Hematopoietic multipotent progenitor cell treated with erythropoietin and hydrocortisone succinate and interleukin-3 and kit ligand, for 4 days (in vitro differentiated cells): ENCODE results near the gene SERP1.
A peak's percentile ranks its signal among the peaks of the same experiment; 100 is the strongest.

ENCODE experiments used
- DNase-seq: peaks from one replicate; pipeline ENCODE4 v3.0.0-alpha.2; 2015

Gene SERP1

DNA sequence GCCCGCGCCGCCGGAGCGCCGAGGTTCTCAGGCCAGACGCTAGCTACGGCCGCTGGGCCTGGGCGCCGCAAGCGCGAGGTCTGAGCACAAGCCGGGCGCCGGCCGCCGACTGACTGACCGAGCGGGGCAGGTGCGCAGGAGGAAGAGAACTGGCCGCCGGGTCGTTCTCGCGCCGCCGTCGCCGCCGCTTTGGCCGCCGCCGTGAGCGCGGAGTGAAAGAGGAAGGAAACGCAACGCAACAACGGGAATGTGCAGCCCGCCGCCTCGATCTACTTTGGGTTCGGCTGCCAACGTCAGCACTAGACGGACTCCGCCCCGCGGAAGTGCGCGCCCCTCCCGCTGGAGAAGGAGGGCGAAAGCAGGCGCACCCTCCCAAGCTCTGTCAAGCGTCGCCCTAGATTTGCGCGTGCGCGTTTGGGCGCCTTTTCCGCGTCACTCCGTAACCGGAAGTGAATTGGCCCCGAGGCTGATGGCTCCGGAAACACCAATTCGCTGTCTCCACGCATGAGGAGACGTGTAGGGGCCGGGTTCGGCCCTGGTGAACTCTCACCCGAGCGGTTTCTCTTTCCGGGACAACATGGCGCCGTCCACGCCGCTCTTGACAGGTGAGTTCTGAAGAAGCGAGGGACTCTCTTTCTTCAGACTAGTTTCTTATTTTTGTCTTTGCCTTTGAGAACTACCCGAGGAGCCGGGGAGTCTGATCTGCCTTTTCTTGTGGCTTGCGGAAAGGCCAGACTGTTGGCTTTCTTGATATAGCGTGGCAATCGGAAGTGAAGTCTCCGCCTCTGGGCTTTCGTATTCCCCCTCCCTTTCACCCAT is at the start of gene SERP1, which contains the start of gene EIF2A:
Gene SERP1 (minus strand): TSS at position 271 of the 819 bp plus-strand sequence. CDS start 361 bp downstream, outside the sequence.
Gene EIF2A (plus strand): TSS at position 562 of the 819 bp plus-strand sequence. CDS start 16 bp downstream, at position 578.
- DNase-seq, result peak; percentile 99

DNA sequence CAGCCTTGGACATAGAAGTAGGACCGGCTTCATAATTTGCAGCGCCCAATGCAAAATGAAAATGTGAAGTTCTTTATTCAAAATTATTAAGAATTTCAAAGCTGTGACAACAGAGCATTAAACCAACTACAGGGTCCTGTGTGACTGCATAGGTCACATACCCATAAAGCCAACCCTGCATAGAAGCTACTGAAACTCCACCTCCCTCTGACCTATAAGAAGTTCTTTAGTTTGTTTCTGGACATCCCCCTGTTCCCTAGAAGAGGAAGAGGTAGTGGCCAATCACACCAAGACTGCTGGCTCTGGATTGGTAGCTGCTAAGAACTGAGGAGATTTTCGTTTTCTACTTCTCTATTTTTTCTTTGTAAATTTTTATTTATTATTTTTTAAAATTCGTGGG is 47.9 kb upstream of the SERP1 start:
- DNase-seq, result no peak

DNA sequence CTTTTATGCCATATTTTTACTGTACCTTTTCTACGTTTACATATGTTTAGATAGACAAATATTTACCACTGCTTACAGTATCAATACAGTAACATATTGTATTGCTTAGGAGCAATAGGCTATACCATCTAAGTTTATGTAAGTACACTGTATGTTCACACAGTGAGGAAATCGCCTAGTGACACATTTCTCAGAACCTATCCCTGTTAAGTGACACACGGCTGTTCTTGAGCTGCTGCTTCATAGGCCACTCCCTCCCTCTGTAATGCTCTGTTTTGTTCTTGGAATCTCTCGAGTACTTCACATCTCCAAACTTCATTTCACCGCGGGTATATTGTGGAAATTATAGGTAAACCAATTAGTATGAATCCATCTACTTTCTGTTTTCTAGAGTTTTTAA is 43.5 kb upstream of the SERP1 start:
- DNase-seq, result no peak

DNA sequence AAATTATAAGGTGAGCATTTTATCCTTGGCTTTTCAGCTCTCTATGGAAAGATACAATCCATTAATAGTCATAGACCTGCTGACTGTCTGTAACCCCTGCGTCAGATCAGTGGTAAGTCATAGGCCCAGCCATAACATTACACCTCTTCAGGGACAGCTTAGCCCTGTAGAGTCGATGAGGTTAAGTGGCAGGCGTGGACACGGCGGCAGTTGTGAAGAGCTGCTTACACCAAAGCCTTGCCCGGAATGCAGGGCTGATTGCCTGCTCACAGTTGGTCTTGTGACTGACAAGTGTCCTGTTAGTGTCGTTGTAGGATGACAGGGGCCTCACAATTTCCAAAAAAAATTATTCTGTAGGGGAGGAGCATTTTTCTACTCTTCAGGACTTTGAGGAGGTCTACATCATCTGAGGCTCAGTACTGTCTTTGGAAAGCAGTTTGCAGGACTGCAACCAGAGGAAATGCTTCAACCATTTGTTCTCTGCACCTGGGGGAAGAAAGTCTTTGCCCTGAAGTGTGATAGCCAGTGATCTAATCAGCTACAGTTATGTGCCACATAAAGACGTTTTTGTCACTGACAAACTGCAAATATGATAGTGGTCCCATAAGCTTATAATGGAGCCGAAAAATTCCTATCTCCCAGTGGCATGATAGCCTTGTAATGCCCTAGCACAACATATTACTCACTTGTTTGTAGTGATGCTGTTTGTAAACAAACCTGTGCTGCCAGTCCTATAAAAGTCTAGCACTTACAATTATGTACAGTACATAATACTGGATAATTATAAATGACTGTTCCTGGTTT is 41.9 kb upstream of the SERP1 start:
- no peak for DNase-seq

DNA sequence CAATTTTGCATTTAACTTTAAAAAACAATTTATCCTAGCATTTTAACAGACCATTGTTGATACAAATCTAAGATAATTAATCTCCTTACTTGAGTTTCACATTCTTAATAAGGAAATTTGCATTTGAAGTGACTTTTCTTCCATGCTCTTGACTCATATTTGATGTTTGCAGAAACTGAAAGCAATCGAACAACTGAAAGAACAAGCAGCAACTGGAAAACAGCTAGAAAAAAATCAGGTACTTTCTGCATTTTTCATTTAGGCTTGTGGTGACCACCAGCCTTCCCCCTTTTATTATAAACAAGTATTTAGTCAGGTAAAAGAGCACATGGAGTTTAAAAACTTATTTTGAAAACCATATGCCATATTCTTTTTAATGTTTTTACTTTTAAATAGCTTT is 36.7 kb upstream of the SERP1 start:
- DNase-seq, result no peak

DNA sequence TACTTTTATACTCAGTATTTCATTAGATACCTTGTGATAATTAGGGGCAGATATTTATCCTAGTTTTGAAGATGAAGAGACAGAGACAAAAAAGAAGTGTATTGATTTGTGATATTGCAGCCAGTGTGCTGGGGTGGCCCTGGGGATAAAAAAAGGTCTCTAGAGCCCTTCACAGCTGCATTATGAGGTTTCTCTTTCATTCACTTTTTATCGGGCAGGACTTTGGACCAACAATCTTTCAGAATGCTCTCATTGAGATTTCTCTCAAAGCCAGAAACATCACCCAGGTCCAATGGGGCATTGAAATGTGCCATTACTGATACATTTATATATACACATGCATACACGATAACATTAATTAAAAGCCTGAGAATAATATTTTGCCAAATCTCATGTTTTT is 36.3 kb upstream of the SERP1 start:
- DNase-seq, result no peak

DNA sequence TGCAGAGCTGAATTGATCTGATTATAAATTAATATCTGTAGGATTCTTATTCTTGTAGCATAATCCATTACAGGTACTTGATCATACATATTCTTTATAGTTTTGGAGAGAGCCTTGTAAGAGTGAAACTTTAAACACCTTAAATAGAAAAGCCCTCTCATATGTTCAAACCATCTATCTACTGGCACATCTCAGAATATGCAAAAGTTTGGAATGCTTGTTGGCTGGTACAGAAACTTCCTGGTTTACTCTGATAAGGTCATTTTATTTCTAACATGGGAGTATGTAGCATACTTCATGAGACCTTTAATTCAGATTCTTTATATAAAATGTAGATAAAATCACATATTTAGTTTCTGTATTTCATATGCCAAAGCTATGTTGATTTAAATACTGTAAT is 34.9 kb upstream of the SERP1 start:
- no peak for DNase-seq

DNA sequence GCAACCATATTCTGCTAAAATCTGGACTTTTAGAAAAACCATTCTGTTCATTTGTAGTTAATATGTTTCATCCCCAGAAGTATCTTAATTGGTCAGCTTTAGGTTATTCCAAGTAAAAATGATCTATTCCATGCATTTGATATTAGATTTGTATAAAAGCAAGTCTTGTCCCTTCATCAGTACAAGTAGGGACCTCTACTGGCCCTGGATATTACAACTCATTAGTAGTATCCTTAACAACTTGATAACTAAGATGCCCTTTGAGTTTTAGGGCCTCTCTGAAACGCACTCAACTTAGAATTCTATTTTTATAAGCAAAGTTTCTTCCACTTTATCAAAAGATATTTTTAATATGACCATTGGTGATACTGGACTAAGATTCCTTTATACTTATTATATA is 31.6 kb upstream of the SERP1 start:
- DNase-seq, result peak; percentile 52

DNA sequence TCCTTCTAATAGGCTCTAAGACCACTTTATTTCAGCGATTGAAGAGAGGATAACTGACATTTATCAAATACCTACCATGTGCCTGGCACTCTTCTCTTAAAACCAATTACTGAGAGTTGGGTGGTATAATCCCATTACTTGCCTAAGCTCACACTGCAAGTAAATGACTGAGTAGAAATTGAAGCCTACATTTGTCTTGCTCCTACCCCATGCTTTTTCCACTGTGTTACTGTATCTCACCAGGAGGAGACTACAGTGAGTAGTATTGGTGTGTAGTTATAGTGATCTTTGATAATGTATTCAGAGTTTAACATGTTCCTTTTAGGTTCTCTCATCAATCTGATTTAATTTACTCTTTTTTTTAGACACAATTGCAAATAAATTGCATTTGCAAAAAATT is 21.0 kb upstream of the SERP1 start:
- DNase-seq, result no peak

DNA sequence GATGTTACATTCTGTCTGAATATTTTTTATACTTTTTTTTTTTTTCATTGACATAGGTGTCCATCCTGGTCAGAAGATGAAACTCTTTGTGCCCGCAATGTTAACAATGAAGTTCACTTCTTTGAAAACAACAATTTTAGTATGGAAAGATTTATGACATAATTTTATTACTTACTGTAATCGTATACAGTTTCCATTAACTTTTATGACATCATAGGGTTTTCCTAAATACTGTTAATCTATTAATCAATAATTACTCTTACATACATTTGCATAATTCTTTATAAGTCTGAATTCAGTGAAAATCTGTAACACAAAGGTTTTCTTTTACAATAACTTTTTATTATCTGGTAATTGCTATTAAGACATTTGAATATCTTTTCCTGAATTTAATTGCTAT is 17.9 kb upstream of the SERP1 start:
- no peak for DNase-seq

DNA sequence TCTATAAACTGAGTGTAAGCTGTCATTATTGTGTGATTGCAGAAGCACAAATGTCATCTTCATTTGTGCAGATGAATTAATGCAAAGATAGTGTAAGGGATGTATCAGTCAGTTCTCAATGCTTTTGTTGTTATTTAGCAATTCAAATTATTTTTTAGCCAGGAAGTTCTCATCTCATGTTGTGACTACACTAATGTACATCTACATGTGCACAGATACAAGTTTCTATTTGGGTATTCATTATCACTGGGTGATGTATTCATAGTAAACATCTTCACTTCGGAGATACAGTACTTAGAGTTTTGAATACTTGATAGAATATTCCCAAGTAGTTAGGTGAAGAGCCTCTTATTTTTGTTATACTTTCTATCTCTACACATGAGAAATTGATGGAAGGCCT is 11.4 kb upstream of the SERP1 start:
- DNase-seq, result no peak

DNA sequence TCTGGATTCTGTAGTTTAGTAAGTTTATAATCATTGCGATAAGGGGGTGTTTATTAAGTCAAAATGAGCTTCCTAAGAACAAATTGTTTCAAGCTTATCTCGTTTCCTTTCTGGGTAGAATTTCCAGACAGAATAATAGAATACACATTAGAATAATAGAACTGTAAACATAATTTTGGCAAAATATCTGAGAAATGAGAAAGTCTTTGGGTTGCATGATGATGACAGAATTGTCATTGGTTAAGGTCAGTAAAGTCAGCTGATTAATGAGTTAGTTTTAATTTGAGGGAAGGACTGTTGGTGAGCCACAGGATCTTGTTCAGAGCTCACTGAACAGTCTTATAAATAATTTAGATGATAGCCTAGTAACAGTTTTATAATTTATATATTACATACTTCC is 10.5 kb upstream of the SERP1 start:
- DNase-seq, result no peak

DNA sequence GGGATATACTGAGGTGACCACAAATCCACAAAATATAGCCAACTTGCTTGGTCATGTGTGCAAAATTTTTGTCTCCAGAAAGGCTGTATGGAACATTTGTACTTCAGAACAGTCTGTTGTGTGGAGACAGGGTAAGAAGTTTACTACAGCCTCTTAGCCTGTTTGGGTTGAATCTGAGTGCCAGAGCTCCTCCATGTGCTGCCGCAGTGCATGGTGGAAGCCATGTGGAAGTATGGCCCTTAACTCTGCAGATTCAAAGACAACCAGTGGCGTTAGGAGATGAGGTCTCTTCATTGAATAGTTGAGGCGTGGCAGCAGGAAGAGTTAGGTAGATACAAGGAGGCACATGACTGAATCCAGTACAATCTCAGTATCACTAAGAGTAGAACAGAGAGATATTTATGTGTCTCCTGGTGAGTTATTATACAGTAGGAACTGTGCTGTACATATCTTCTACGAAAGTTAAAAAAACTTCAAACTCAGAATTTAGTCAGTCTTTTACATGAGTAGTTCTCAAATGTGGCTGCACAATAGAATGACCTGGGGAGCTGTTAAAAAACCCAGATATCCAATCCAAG is 9.7 kb upstream of the SERP1 start:
- DNase-seq, result no peak

DNA sequence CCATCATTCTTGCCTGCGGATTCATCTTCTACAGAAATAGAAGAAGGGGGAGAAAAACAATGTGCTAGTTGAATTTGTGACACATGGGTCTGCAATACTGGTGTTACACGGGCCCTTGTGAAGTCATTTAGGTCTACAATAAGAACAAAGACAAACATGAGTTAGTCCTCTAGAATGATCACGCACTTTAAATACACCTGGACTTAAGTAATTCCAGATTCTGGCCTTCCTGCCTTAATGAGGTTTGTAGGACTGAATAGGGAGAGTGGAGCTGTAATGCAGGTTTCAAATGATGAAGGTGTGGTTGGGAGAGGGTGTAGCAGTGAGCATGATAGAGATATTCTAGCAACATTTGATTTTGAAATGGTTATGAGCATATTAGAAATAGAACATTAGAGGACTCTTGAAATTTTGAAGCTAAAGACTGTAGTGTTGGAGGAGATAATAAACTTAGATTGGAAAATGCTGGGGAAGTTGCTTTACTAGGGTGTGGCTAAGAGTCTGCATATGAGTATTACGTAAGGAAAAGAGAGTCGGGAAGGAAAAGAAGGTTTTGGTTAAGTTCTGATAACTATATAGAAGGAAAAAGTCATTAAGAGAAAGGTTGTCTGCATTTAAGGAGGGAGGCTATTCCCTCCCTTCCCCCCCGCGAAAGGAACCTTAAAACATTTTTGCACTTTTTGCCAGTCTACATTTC is 897 bp upstream of the SERP1 start:
- peak; percentile 45 for DNase-seq

DNA sequence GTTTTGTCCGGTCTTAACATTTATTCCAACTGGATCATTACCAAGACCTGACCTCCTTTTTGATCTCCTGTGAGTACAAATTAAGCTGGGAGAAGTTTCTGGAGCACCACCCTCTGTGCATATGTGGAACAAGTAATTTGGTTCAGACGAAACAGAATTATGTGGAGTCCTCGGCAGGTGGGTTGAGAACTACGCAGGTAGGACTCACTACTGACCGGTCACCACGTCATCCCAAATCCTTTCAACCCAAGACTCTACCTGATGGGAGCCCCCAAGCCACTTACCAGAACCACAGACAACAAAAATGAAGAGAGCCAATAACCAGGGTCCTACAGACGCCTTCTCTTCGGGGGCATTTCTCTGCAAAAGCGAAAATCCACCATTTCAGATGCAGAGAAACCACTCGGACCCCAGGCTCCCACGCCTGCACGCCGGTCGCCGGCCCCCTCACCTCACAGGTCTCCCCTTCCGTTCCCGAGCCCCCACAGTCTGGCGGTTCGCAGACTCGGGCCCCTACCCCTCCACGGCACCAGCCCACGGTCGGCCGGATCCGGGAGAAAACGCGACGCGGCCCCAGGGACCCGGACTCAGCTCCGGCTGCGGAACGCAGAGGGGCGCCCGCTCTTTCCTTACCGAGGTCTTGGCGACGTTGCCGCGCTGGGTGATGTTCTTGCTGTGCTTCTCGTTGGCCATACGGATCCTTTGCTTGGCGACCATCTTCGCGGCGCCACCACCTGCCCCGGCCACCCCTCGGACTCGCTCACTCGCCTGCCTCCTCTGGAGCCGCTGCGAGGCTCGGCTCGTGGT is 674 bp downstream of the SERP1 start:
- DNase-seq, result peak; percentile 61

DNA sequence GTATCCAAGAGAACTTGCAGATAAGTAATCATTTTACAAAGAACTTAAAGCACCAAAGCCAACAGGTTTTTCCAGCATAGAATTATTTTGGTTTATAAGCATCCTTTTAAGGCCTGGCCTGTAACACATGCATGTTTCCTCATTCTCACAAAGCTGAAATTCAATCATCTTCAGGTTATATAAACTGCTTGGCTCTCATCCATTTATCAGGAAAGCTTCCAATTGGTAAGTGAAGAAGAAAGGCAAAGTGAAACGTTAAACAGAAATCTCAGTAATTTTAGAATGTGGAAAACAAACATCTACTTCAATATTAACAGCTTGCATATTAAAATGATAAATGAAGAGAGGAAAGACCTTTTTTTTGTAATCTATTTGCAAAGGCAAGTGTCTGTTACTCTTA is 1.6 kb downstream of the SERP1 start:
- DNase-seq, result peak; percentile 20

DNA sequence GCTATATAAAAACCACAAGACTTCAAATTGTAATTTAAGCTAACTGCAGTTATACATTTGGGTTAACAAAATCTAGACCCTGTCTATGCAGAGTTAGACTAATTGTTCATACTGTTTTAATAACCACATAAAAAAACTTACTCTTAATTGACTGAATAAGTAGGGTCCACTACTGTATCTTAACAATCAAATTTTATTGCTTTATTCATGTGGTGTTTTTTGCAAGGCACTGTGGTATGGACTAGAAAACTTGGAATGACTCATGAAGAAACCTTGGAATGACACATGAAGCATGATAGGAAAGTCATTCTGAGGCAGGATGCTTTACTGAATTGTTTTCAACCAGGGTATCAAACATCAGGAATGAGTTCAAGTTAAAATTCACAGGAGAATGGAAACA is 2.3 kb downstream of the SERP1 start:
- no peak for DNase-seq

DNA sequence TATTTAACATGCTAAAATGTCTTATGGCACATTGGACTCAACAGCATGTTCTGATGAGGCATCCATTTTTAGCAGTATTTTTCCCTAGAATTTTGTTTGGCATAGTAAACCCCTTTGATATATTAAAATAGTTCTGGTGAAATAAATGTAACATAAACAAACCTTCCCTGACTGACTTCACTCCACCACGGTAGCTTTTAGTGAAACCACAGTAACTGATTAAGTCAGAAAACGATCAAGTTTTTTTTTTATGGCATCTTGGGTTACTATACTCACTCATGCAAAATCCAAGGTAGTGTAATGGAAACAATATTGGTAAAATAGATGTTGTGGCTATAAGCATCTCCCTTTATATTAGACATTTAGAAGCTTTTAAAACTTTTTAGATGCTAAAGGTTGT is 2.8 kb downstream of the SERP1 start:
- no peak for DNase-seq

DNA sequence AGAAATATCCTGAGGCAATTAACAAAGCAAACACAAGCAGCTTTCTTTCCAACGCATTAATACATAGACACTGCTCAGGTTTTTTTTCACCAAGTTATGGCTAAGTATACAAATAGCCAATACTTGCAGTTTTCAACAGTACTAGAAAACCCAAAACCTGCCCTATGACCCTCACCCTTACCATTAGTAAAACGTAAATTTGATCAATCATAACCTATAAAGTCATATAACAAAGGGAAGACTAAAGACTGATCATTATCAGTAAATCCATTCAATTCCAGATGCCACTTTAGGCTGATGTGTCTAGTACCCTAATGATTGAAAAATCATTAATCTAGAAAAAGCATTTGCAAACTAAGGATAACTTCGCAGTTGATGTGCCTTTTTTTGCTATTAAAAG is 3.2 kb downstream of the SERP1 start:
- no peak for DNase-seq

DNA sequence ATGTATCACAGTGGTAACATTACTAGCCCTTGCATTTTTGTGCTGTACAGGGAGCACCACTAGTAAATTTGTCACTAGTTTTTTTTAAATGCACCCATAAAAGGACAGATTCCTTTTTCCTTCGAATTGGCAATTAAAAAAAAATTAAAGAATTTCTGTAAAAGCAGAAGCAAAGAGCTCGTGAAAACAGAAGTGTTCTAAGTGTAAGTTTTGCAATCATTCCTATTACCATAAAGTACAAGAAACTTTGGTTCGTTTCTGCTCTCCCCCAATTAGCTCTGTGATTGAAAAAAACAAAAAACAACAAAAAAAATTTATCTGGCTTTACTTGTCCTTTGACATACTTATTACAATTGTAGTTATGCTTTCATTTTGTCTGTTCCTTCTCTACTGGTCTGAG is 5.3 kb downstream of the SERP1 start:
- peak; percentile 51 for DNase-seq

DNA sequence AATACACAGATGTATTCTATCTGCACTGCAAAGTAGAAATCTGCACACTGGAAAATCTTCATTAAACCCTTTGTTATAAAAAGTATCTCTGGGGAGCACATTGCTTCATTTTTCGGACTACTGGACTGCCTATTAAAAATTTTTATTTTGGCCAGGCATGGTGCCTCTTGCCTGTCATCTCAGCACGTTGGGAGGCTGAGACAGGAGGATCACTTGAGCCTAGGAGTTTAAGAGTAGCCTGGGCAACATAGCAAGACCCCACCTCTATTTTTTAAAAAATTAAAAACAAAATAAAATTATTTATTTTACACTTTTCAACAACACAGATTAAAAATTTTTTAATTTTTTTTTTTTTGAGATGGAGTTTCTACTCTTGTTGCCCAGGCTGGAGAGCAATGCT is 6.0 kb downstream of the SERP1 start:
- no peak for DNase-seq
